Measurements from ENCODE around the gene FEZ2.
"Not testable (repeated sequence)": the region's sequence is repeated elsewhere in the genome, so short reads cannot be mapped to it uniquely, and the experiment has no call there.

Gene FEZ2

DNA sequence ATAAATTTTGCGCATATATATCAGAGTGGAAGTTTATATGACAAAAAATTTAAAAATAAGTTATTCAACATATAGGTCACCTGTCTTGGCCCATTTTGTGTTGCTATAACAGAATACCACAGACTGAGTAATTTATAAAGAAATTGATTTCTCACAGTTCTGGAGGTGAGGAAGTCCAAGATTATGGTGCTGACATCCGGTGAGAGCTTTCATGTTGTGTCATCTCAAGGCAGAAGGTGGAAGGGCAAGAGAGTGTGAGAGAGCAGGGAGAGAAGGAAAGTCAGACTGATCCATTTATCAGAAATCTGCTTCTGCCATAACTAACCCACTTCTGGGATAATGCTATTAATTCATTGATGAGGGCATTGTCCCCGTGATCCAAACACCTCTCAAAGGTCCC is 9.0 kb upstream of the FEZ2 start:
- no peaks in the 10 kb centered on the region for H3K9me3 ChIP-seq (ENCODE audit: control insufficient read depth, insufficient read depth, low read length)
- no peak overlapping the region for H3K9ac ChIP-seq (ENCODE audit: low read depth, low read length)
- H3K36me3 ChIP-seq (ENCODE audit: insufficient read depth, low read length), result no peaks in the 10 kb centered on the region
- H3K4me1 ChIP-seq (ENCODE audit: insufficient read depth, low read length), result no peaks in the 10 kb centered on the region

DNA sequence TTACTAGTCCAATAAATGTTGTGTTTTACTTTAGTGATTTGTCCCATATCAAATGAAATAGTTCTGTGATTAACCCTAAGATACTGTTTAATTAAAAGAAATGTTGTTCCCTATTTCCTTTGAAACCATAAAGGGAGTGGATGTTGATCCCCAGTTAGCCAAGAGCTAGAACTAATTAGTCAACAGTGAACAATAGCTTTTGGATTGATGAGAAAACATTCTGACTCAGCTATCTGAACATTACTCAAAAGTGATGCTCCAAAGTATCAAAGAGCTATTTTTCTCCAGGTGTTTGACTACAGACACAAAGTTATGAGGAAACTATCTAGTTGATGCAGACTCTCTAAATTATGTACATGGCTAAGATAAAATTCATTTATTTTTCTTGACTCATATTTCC is 7.3 kb upstream of the FEZ2 start:
- Histone ChIP-seq H3K9ac (ENCODE audit: low read depth, low read length) (no peak overlapping the region), H3K36me3 (ENCODE audit: insufficient read depth, low read length) (no peaks in the 10 kb centered on the region), H3K4me1 (ENCODE audit: insufficient read depth, low read length) (no peaks in the 10 kb centered on the region), H3K9me3 (ENCODE audit: control insufficient read depth, insufficient read depth, low read length) (no peaks in the 10 kb centered on the region)

DNA sequence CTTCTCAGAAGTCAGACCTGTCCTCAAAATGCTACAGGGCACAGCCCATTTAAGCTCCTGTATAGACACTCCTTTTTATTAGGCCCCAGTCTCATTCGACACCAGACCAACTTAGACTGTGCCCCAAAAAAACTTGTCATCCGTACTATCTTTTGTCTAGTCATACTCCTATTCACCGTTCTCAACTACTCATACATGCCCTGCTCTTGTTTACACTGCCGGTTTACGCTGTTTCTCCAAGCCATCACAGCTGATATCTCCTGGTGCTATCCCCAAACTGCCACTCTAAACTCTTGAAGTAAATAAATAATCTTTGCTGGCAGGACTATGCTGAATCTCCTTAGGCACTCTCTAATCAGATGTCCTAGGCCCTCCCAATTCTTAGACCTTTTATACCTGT is 5.7 kb upstream of the FEZ2 start:
- not testable (repeated sequence) for H3K4me1 ChIP-seq (ENCODE audit: insufficient read depth, low read length); H3K9me3 ChIP-seq (ENCODE audit: control insufficient read depth, insufficient read depth, low read length); H3K9ac ChIP-seq (ENCODE audit: low read depth, low read length); H3K36me3 ChIP-seq (ENCODE audit: insufficient read depth, low read length)

- H3K4me1 ChIP-seq (ENCODE audit: insufficient read depth, low read length), result peaks cover 13% of the 10 kb centered on the region; the same call in 1 of the 2 replicates
- H3K9ac ChIP-seq (ENCODE audit: low read depth, low read length), result peak overlapping the region; percentile 72
- H3K9me3 ChIP-seq (ENCODE audit: control insufficient read depth, insufficient read depth, low read length), result no peaks in the 10 kb centered on the region
- H3K36me3 ChIP-seq (ENCODE audit: insufficient read depth, low read length), result no peaks in the 10 kb centered on the region
These were observed 901 bp downstream of the FEZ2 start for GRCh38 chr2:36597003-36597531.

DNA sequence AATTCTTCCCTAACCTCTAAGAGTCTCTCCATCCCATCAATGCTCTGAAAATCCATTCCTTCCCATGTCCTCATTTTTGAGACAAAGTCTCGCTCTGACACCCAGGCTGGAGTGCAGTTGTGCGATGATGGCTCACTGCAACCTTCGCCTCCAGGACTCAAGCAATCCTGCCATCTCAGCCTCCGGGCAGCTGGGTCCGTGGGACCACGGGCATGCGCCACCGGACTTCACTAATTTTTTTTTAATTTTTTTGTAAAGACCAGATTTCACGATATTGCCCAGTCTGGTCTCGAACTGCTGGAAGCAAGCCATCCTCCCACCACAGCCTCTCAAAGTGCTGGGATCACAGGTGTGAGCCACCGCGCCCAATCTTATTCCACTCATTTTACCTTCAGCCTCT is 1.6 kb downstream of the FEZ2 start:
- Histone ChIP-seq H3K36me3 (ENCODE audit: insufficient read depth, low read length) (no peaks in the 10 kb centered on the region), H3K9ac (ENCODE audit: low read depth, low read length) (no peak overlapping the region; the same call in 1 of the 2 replicates), H3K9me3 (ENCODE audit: control insufficient read depth, insufficient read depth, low read length) (no peaks in the 10 kb centered on the region), H3K4me1 (ENCODE audit: insufficient read depth, low read length) (peaks cover 13% of the 10 kb centered on the region; the same call in 1 of the 2 replicates)

GRCh38 chr2:36594849-36595248 is 3.1 kb downstream of the FEZ2 start:
- Histone ChIP-seq H3K9ac (ENCODE audit: low read depth, low read length) (no peak overlapping the region), H3K4me1 (ENCODE audit: insufficient read depth, low read length) (peaks cover 13% of the 10 kb centered on the region; the same call in 1 of the 2 replicates), H3K9me3 (ENCODE audit: control insufficient read depth, insufficient read depth, low read length) (no peaks in the 10 kb centered on the region), H3K36me3 (ENCODE audit: insufficient read depth, low read length) (0 out of 2 replicates have a peak, but pooled peaks cover 5% of the 10 kb centered on the region)

DNA sequence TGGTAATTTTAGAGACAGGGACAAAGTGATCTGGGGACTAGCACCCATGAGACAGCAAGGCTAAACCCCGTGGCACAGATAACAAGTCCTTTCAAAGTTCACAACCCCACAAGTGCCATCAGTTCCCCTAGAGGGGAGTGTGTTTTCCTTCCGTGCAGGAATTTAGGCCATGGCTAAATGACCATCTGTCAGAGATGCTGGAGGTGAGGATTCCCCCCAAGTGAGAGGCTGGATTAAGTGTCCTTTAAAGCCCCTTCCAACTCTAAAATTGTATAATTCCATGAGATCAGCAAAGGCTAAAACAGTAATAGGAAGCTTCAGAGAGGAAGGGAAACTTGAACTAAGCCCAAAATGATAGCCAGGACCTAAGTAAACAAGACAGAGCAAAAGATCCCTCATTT is 8.7 kb downstream of the FEZ2 start:
- H3K4me1 ChIP-seq (ENCODE audit: insufficient read depth, low read length), result no peaks in the 10 kb centered on the region
- no peak overlapping the region for H3K9ac ChIP-seq (ENCODE audit: low read depth, low read length)
- no peaks in the 10 kb centered on the region for H3K9me3 ChIP-seq (ENCODE audit: control insufficient read depth, insufficient read depth, low read length)
- peaks cover 5% of the 10 kb centered on the region; the same call in 1 of the 2 replicates for H3K36me3 ChIP-seq (ENCODE audit: insufficient read depth, low read length)

DNA sequence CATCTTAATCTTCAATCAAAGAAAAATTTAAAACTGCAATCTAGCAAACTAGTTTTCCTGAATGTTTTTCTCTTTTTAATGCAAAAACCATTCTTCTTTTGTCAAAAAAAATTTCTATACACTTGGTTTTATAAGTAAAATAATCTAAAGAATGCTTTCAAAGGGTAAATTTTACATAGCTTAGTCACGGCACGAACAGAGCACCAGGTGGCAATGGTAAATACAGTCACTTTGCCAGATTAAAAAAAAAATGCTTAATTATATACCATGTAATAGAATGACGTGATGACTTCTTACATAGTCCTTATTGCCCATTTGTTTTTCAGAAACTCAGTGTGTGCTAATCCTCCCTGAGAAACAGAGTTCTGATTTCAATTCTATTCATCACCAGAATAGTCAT is 10.4 kb downstream of the FEZ2 start:
- Histone ChIP-seq H3K9ac (ENCODE audit: low read depth, low read length) (no peak overlapping the region), H3K9me3 (ENCODE audit: control insufficient read depth, insufficient read depth, low read length) (no peaks in the 10 kb centered on the region), H3K4me1 (ENCODE audit: insufficient read depth, low read length) (no peaks in the 10 kb centered on the region), H3K36me3 (ENCODE audit: insufficient read depth, low read length) (peaks cover 9% of the 10 kb centered on the region)

DNA sequence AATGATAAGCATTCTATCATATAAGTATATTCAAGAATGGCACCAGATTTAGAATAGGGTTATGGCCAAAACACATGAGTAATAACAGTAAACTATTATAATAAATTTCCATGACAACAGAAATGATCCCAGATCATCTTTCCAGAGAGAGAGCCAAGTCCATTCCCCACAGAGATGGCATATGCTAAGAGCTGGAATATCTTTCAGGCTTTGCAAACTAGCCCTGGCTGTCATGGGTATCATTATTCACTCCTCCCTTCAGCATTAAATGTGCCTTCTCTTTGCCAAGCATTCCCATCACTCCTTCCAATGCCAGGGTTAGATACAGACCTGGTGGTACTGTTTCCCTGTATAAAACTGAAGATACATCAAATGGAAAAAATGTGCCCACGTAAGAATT is 10.9 kb downstream of the FEZ2 start:
- Histone ChIP-seq H3K9ac (ENCODE audit: low read depth, low read length) (no peak overlapping the region), H3K9me3 (ENCODE audit: control insufficient read depth, insufficient read depth, low read length) (no peaks in the 10 kb centered on the region), H3K4me1 (ENCODE audit: insufficient read depth, low read length) (no peaks in the 10 kb centered on the region), H3K36me3 (ENCODE audit: insufficient read depth, low read length) (peaks cover 9% of the 10 kb centered on the region)

DNA sequence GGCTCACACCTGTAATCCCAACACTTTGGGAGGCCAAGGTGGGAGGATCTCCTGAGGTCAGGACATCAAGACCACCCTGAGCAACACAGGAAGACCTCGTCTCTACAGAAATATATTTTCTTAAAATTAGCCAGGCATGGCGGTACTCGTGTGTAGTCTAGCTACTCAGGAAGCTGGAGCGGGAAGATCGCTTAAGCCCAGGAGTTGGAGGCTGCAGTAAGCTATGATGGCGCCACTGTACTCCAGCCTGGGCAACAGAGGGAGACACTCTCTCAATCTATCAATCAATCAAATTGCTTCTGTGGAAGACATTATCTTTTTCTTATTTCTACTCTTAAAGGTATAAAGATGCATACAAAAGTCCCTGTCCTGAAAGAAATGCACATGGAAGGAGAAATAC is 11.3 kb downstream of the FEZ2 start:
- Histone ChIP-seq H3K36me3 (ENCODE audit: insufficient read depth, low read length) (peaks cover 9% of the 10 kb centered on the region), H3K9ac (ENCODE audit: low read depth, low read length) (no peak overlapping the region), H3K9me3 (ENCODE audit: control insufficient read depth, insufficient read depth, low read length) (no peaks in the 10 kb centered on the region), H3K4me1 (ENCODE audit: insufficient read depth, low read length) (no peaks in the 10 kb centered on the region)

DNA sequence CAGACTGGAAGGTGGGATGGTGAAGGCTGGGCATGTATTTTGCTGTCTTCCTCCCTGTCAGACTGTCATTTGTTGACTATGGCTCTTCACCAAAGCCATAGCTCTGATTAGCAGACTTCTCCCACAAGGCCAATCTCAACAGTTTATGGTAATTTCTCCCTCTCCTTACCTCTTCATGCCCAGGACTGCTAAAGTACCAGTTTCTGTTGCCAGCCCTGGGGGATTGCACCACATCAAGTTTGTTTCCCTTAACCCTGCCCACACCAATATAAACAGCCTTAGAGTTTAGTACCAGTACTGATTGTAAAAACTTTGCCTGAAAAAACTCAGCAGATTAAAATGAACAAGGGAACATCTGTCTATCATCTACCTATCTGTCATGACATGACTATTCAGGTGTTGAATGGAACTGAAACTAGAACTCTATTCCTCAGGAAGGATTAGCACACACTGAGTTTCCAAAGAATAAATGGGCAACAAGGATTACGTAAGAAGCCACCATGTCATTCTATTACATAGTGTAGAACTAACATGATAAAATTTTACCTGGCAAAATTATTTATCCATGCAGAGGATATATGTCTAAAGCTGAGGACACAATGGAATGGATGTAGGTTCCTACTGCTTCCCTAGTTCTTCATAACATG is 13.7 kb downstream of the FEZ2 start:
- Histone ChIP-seq H3K9ac (ENCODE audit: low read depth, low read length) (no peak overlapping the region), H3K9me3 (ENCODE audit: control insufficient read depth, insufficient read depth, low read length) (no peaks in the 10 kb centered on the region), H3K4me1 (ENCODE audit: insufficient read depth, low read length) (no peaks in the 10 kb centered on the region), H3K36me3 (ENCODE audit: insufficient read depth, low read length) (peaks cover 19% of the 10 kb centered on the region)

DNA sequence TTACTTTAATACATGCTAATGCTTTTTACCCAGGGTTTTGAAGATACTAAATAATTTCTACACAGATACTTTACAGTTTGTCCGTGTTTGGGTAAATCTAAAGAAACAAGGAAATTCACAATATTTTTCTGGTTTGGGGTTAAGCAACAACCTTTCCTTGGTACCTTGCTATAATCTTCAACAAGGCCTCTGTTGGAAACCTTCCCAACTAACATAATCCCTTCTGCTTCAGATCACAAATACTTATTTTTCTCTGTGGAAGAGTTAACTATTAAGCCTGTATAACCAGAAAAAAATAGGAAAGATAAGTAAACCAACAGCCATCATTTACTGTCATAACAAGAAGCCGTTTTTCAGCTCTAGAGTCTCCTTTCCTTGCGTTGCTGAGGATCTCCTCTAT is 15.0 kb downstream of the FEZ2 start:
- Histone ChIP-seq H3K4me1 (ENCODE audit: insufficient read depth, low read length) (no peaks in the 10 kb centered on the region), H3K36me3 (ENCODE audit: insufficient read depth, low read length) (peaks cover 23% of the 10 kb centered on the region), H3K9ac (ENCODE audit: low read depth, low read length) (no peak overlapping the region), H3K9me3 (ENCODE audit: control insufficient read depth, insufficient read depth, low read length) (no peaks in the 10 kb centered on the region)

GRCh38 chr2:36582538-36582937 is 15.4 kb downstream of the FEZ2 start:
- H3K9me3 ChIP-seq (ENCODE audit: control insufficient read depth, insufficient read depth, low read length), result no peaks in the 10 kb centered on the region
- H3K4me1 ChIP-seq (ENCODE audit: insufficient read depth, low read length), result no peaks in the 10 kb centered on the region
- H3K9ac ChIP-seq (ENCODE audit: low read depth, low read length), result no peak overlapping the region
- peaks cover 23% of the 10 kb centered on the region for H3K36me3 ChIP-seq (ENCODE audit: insufficient read depth, low read length)

- H3K9ac ChIP-seq (ENCODE audit: low read depth, low read length), result no peak overlapping the region
- peaks cover 23% of the 10 kb centered on the region; the same call in 1 of the 2 replicates for H3K36me3 ChIP-seq (ENCODE audit: insufficient read depth, low read length)
- no peaks in the 10 kb centered on the region for H3K4me1 ChIP-seq (ENCODE audit: insufficient read depth, low read length)
- H3K9me3 ChIP-seq (ENCODE audit: control insufficient read depth, insufficient read depth, low read length), result no peaks in the 10 kb centered on the region
These were observed 18.7 kb downstream of the FEZ2 start for GRCh38 chr2:36579297-36579664.

GRCh38 chr2:36578343-36579296 is 19.3 kb downstream of the FEZ2 start:
- Histone ChIP-seq H3K4me1 (ENCODE audit: insufficient read depth, low read length) (no peaks in the 10 kb centered on the region), H3K9me3 (ENCODE audit: control insufficient read depth, insufficient read depth, low read length) (no peaks in the 10 kb centered on the region), H3K36me3 (ENCODE audit: insufficient read depth, low read length) (peaks cover 23% of the 10 kb centered on the region; the same call in 1 of the 2 replicates), H3K9ac (ENCODE audit: low read depth, low read length) (no peak overlapping the region)

Data from ES-I3 (cell line).